Ascending aorta (tissue), 2 donors: ENCODE results near the gene MESP2. TPM values are rescaled to one million over a fixed set of nuclear protein-coding genes. Genes with fewer than 3 reads are reported as not detected.

Experiments used
- DNase-seq, 2 donors: peaks; one replicate each; pipeline ENCODE4 v3.0.0-alpha.2; 2019; ENCODE audit warnings: low spot score in 2 of 2
- H3K27ac ChIP-seq, 2 donors: fragments of 200-600 bp; sonication (generic); one replicate each; pipeline ENCODE4 v1.5.1; 2016 to 2017; ENCODE audit warnings: mild to moderate bottlenecking in 1 of 2
- H3K27me3 ChIP-seq: fragments of 200-600 bp; sonication (generic); one replicate; pipeline ENCODE4 v1.5.1; 2017
- H3K36me3 ChIP-seq, 2 donors: fragments of 200-600 bp; sonication (generic); one replicate each; pipeline ENCODE4 v1.5.1; 2016
- H3K4me1 ChIP-seq, 2 donors: fragments of 200-600 bp; sonication (generic); one replicate each; pipeline ENCODE4 v1.5.1; 2016 to 2017; ENCODE audit warnings: mild to moderate bottlenecking in 1 of 2
- H3K4me3 ChIP-seq, 2 donors: fragments of 200-600 bp; sonication (generic); one replicate each; pipeline ENCODE4 v1.5.1; 2016 to 2017; ENCODE audit warnings: mild to moderate bottlenecking in 1 of 2
- H3K9me3 ChIP-seq, 2 donors: fragments of 200-600 bp; sonication (generic); one replicate each; pipeline ENCODE4 v1.5.1; 2016
- CTCF ChIP-seq, 3 experiments: fragments of 200-600 bp in 2 of 3; fragments of 450-650 bp in 1 of 3; sonication (generic) in 2 of 3; IDR thresholded peaks; one replicate each; pipeline ENCODE4 v1.5.1; 2016 to 2019; ENCODE audit warnings: antibody characterized with exemption in 3 of 3, mild to moderate bottlenecking in 1 of 3, moderate library complexity in 1 of 3
- intact Hi-C: fragments of 100-400 bp; cut with DNase I; formaldehyde crosslinking; loops from one replicate; pipeline ENCODE4 v1.15.1; 2023
- total RNA-seq: library from RNA; depleted of rRNA; stranded (reverse); fragments of >200 nt; gene quantifications from one replicate; pipeline ENCODE4 v1.1.0, GENCODE V29; 2016

MESP2 gene
- total RNA-seq, 1 donor from 2014 or later, result not detected

- Histone ChIP-seq H3K36me3 (no peaks in the 10 kb centered on the region), H3K27ac (no peak overlapping the region), H3K4me3 (no peak overlapping the region), H3K27me3 (no peaks in the 10 kb centered on the region), H3K9me3 (no peaks in the 10 kb centered on the region), H3K4me1 (peaks cover 3 to 17% of the 10 kb centered on the region in 2 donors)
- no peak for TF ChIP-seq CTCF (IDR thresholded peaks at IDR 0.05)
- DNase-seq, result no peak
- intact Hi-C loops, result no loop called here
These were observed 48.4 kb downstream of the MESP2 start for GRCh38 chr15:89824607-89824867.

GRCh38 chr15:89825271-89825940 is 49.3 kb downstream of the MESP2 start:
- intact Hi-C loops, result no loop called here
- peaks cover 3 to 17% of the 10 kb centered on the region in 2 donors for H3K4me1 ChIP-seq
- H3K27me3 ChIP-seq, result no peaks in the 10 kb centered on the region
- no peak overlapping the region for H3K4me3 ChIP-seq
- H3K36me3 ChIP-seq, result no peaks in the 10 kb centered on the region
- no peaks in the 10 kb centered on the region for H3K9me3 ChIP-seq
- no peak overlapping the region for H3K27ac ChIP-seq
- TF ChIP-seq CTCF (IDR thresholded peaks at IDR 0.05), result no peak
- DNase-seq, result no peak

GRCh38 chr15:89826671-89827655 is 50.8 kb downstream of the MESP2 start:
- Histone ChIP-seq H3K36me3 (no peaks in the 10 kb centered on the region), H3K9me3 (no peaks in the 10 kb centered on the region), H3K4me1 (peaks cover 3 to 17% of the 10 kb centered on the region in 2 donors), H3K27ac (no peak overlapping the region), H3K27me3 (no peaks in the 10 kb centered on the region), H3K4me3 (no peak overlapping the region)
- DNase-seq, result no peak
- no peak for TF ChIP-seq CTCF (IDR thresholded peaks at IDR 0.05)
- intact Hi-C loops, result no loop called here

- Histone ChIP-seq H3K36me3 (peaks cover 0 to under 1% of the 10 kb centered on the region in 2 donors), H3K27me3 (no peaks in the 10 kb centered on the region), H3K27ac (peak overlapping the region; percentile 40 to 77), H3K4me1 (peaks cover 3 to 17% of the 10 kb centered on the region in 2 donors), H3K4me3 (no peak overlapping the region), H3K9me3 (no peaks in the 10 kb centered on the region)
- DNase-seq, result no peak
- no peak for TF ChIP-seq CTCF (IDR thresholded peaks at IDR 0.05)
- intact Hi-C loops, result no loop called here
These were observed 51.7 kb downstream of the MESP2 start for GRCh38 chr15:89827829-89828228.

Other genes with a start within 250 kb of the MESP2 start
- gene TICRR, start 200.9 kb upstream of the MESP2 start, total RNA-seq, result not detected
- 39.1 TPM for gene KIF7, start 120.9 kb upstream of the MESP2 start, total RNA-seq
- gene PLIN1, start 97.0 kb upstream of the MESP2 start, total RNA-seq, result 39.3 TPM
- gene PEX11A, start 85.6 kb upstream of the MESP2 start, total RNA-seq, result 34.2 TPM
- not detected for gene WDR93, start 85.5 kb upstream of the MESP2 start, total RNA-seq
- 0.85 TPM for gene MESP1, start 25.1 kb upstream of the MESP2 start, total RNA-seq
- gene ANPEP, start 38.5 kb downstream of the MESP2 start, total RNA-seq, result 48.2 TPM
- 16.0 TPM for gene AP3S2, start 117.7 kb downstream of the MESP2 start, total RNA-seq
- gene ARPIN, start 136.6 kb downstream of the MESP2 start, total RNA-seq, result 29.8 TPM
- 3.5 TPM for gene ZNF710, start 225.0 kb downstream of the MESP2 start, total RNA-seq